GM23338 (cell line): ENCODE data around the gene KRT83. TPM values are rescaled to one million over a fixed set of nuclear protein-coding genes. Genes with fewer than 3 reads are reported as not detected.

Source experiments
- ATAC-seq: fragments of 200-7000 bp; cut with Tn5 transposase; 3 replicates; pipeline ENCODE4 v1.9.1; 2020
- DNase-seq: peaks from one replicate; pipeline ENCODE4 v3.0.0-alpha.2; 2015; ENCODE audit warnings: low spot score
- H2AFZ ChIP-seq: fragments of 200-600 bp; sonication (generic); 2 replicates; pipeline ENCODE4 v1.8.0; 2016; ENCODE audit warnings: antibody characterized with exemption, mild to moderate bottlenecking, moderate library complexity
- H3F3A ChIP-seq: fragments of 200-600 bp; sonication (generic); replicated peaks from 2 replicates; pipeline ENCODE4 v1.8.0; 2017; ENCODE audit warnings: antibody characterized with exemption, mixed run types, low read depth
- H3K27ac ChIP-seq: fragments of 200-600 bp; sonication (generic); 2 replicates; pipeline ENCODE4 v1.6.1; 2016; ENCODE audit warnings: low read depth
- H3K27me3 ChIP-seq: fragments of 200-600 bp; sonication (generic); 2 replicates; pipeline ENCODE4 v1.8.0; 2016; ENCODE audit warnings: mild to moderate bottlenecking, mixed run types, moderate library complexity; ENCODE audit not compliant: insufficient read depth
- H3K36me3 ChIP-seq: fragments of 200-600 bp; sonication (generic); 2 replicates; pipeline ENCODE4 v1.8.0; 2016; ENCODE audit warnings: mild to moderate bottlenecking; ENCODE audit not compliant: insufficient read depth
- H3K4me1 ChIP-seq: fragments of 200-600 bp; sonication (generic); 2 replicates; pipeline ENCODE4 v1.8.0; 2016; ENCODE audit warnings: mild to moderate bottlenecking, moderate library complexity; ENCODE audit not compliant: insufficient read depth
- H3K4me2 ChIP-seq: fragments of 200-600 bp; sonication (generic); 2 replicates; pipeline ENCODE4 v1.7.1; 2017; ENCODE audit warnings: mixed run types
- H3K4me3 ChIP-seq: fragments of 200-600 bp; sonication (generic); 2 replicates; pipeline ENCODE4 v1.6.1; 2016; ENCODE audit warnings: mixed run types
- H3K79me2 ChIP-seq: fragments of 200-600 bp; sonication (generic); replicated peaks from 2 replicates; pipeline ENCODE4 v1.8.0; 2017; ENCODE audit warnings: mild to moderate bottlenecking; ENCODE audit not compliant: insufficient read depth
- H3K9me2 ChIP-seq: fragments of 200-600 bp; sonication (generic); 2 replicates; pipeline ENCODE4 v1.8.0; 2017; ENCODE audit not compliant: insufficient read depth
- H4K20me1 ChIP-seq: fragments of 200-600 bp; sonication (generic); replicated peaks from 2 replicates; pipeline ENCODE4 v1.8.0; 2017; ENCODE audit warnings: mild to moderate bottlenecking; ENCODE audit not compliant: insufficient read depth
- H3K27ac Mint-ChIP-seq: 2 replicates; pipeline ENCODE4 v1.8.0; 2020; ENCODE audit warnings: inconsistent platforms, mild to moderate bottlenecking, moderate library complexity, mixed read lengths
- H3K27me3 Mint-ChIP-seq: 3 replicates; pipeline ENCODE4 v1.8.0; 2022; ENCODE audit warnings: low read depth, mild to moderate bottlenecking, moderate library complexity, mixed read lengths, inconsistent platforms; ENCODE audit not compliant: insufficient read depth, poor library complexity
- H3K36me3 Mint-ChIP-seq: 3 replicates; pipeline ENCODE4 v1.8.0; 2021; ENCODE audit warnings: low read depth, mild to moderate bottlenecking, inconsistent platforms, moderate library complexity, mixed read lengths
- H3K4me1 Mint-ChIP-seq: 3 replicates; pipeline ENCODE4 v1.8.0; 2020; ENCODE audit warnings: mild to moderate bottlenecking, inconsistent platforms, mixed read lengths
- H3K4me3 Mint-ChIP-seq: 3 replicates; pipeline ENCODE4 v1.8.0; 2021; ENCODE audit warnings: moderate library complexity, mild to moderate bottlenecking, inconsistent platforms, mixed read lengths
- H3K9me3 Mint-ChIP-seq: 3 replicates; pipeline ENCODE4 v1.8.0; 2020; ENCODE audit warnings: moderate library complexity, mild to moderate bottlenecking, inconsistent platforms, mixed read lengths
- CREB1 ChIP-seq: fragments of 250-450 bp; sonication (Bioruptor Pico); IDR thresholded peaks from 2 replicates; pipeline ENCODE4 v1.5.0; 2020; ENCODE audit warnings: low read depth, mild to moderate bottlenecking, moderate library complexity
- EZH2 ChIP-seq: fragments of 200-600 bp; sonication (generic); IDR thresholded peaks from one replicate; pipeline ENCODE4 v1.8.0; 2017; ENCODE audit warnings: antibody characterized with exemption, mild to moderate bottlenecking, low read depth; ENCODE audit not compliant: unreplicated experiment
- NANOG ChIP-seq: IDR thresholded peaks from 2 replicates; pipeline ENCODE4 v1.6.1; 2016; ENCODE audit warnings: antibody characterized with exemption, borderline replicate concordance
- POLR2AphosphoS5 ChIP-seq: IDR thresholded peaks from 2 replicates; pipeline ENCODE4 v1.6.1; 2016; ENCODE audit warnings: antibody characterized with exemption, low read depth
- ZNF114 ChIP-seq: fragments of 250-450 bp; sonication (Bioruptor Pico); IDR thresholded peaks from 2 replicates; pipeline ENCODE4 v1.5.0; 2020; ENCODE audit warnings: mild to moderate bottlenecking, moderate library complexity
- ZNF331 ChIP-seq: fragments of 250-450 bp; sonication (Bioruptor Pico); IDR thresholded peaks from 2 replicates; pipeline ENCODE4 v1.5.0; 2020; ENCODE audit warnings: low read depth, mild to moderate bottlenecking, moderate library complexity
- polyA plus RNA-seq: library from polyadenylated mRNA; unstranded; fragments of >200 nt; fragmentation: Nextera tagmentation; extraction: Ambion mirVana; gene quantifications from 2 replicates; pipeline ENCODE4 v1.2.1, GENCODE V29; 2016
- total RNA-seq: library from RNA; depleted of rRNA; stranded (reverse); fragments of >200 nt; shearing (Covaris generic); gene quantifications from 2 replicates; pipeline ENCODE4 v1.2.3, GENCODE V29; 2014
- TF ChIP-seq, protein P1 (sequence below): IDR thresholded peaks from one replicate; pipeline ENCODE4 v1.6.1; 2018; ENCODE audit warnings: antibody characterized with exemption; ENCODE audit not compliant: unreplicated experiment
- TF ChIP-seq, protein P2 (sequence below): fragments of 250-450 bp; sonication (Bioruptor Pico); IDR thresholded peaks from 2 replicates; pipeline ENCODE4 v1.5.0; 2020; ENCODE audit warnings: mild to moderate bottlenecking, moderate library complexity
- TF ChIP-seq, protein P3 (sequence below): IDR thresholded peaks from 2 replicates; pipeline ENCODE4 v1.6.1; 2016; ENCODE audit warnings: antibody characterized with exemption

The KRT83 gene
- total and polyA plus RNA-seq, 2 experiments from 2014 or later: not detected

DNA sequence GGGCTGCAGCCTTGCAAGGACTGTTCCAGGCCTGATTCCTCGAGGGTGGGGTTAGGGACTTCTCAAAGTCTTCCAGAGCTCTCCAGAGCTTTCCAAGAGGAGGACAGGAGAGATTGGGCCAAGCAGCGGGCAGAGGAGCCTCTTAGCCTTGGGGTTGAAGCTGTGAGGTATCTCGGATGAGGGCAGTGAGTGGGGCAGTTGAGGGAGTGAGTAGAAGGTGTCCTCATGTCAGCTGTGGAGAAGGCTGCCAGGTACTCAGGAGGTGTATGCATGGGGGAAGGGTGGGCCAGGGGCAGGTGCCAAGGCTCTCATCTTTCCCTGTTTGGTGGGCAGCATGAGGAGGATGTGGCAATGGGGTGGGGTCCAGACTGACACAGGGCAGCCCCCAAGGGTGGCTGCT lies 7.7 kb downstream of the KRT83 start (continued):
- TF ChIP-seq, protein P1, sequence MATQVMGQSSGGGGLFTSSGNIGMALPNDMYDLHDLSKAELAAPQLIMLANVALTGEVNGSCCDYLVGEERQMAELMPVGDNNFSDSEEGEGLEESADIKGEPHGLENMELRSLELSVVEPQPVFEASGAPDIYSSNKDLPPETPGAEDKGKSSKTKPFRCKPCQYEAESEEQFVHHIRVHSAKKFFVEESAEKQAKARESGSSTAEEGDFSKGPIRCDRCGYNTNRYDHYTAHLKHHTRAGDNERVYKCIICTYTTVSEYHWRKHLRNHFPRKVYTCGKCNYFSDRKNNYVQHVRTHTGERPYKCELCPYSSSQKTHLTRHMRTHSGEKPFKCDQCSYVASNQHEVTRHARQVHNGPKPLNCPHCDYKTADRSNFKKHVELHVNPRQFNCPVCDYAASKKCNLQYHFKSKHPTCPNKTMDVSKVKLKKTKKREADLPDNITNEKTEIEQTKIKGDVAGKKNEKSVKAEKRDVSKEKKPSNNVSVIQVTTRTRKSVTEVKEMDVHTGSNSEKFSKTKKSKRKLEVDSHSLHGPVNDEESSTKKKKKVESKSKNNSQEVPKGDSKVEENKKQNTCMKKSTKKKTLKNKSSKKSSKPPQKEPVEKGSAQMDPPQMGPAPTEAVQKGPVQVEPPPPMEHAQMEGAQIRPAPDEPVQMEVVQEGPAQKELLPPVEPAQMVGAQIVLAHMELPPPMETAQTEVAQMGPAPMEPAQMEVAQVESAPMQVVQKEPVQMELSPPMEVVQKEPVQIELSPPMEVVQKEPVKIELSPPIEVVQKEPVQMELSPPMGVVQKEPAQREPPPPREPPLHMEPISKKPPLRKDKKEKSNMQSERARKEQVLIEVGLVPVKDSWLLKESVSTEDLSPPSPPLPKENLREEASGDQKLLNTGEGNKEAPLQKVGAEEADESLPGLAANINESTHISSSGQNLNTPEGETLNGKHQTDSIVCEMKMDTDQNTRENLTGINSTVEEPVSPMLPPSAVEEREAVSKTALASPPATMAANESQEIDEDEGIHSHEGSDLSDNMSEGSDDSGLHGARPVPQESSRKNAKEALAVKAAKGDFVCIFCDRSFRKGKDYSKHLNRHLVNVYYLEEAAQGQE: no peak
- TF ChIP-seq ZNF331 (CRISPR knock-in tag) (no peak), ZNF114 (no peak)
- TF ChIP-seq, protein P2, sequence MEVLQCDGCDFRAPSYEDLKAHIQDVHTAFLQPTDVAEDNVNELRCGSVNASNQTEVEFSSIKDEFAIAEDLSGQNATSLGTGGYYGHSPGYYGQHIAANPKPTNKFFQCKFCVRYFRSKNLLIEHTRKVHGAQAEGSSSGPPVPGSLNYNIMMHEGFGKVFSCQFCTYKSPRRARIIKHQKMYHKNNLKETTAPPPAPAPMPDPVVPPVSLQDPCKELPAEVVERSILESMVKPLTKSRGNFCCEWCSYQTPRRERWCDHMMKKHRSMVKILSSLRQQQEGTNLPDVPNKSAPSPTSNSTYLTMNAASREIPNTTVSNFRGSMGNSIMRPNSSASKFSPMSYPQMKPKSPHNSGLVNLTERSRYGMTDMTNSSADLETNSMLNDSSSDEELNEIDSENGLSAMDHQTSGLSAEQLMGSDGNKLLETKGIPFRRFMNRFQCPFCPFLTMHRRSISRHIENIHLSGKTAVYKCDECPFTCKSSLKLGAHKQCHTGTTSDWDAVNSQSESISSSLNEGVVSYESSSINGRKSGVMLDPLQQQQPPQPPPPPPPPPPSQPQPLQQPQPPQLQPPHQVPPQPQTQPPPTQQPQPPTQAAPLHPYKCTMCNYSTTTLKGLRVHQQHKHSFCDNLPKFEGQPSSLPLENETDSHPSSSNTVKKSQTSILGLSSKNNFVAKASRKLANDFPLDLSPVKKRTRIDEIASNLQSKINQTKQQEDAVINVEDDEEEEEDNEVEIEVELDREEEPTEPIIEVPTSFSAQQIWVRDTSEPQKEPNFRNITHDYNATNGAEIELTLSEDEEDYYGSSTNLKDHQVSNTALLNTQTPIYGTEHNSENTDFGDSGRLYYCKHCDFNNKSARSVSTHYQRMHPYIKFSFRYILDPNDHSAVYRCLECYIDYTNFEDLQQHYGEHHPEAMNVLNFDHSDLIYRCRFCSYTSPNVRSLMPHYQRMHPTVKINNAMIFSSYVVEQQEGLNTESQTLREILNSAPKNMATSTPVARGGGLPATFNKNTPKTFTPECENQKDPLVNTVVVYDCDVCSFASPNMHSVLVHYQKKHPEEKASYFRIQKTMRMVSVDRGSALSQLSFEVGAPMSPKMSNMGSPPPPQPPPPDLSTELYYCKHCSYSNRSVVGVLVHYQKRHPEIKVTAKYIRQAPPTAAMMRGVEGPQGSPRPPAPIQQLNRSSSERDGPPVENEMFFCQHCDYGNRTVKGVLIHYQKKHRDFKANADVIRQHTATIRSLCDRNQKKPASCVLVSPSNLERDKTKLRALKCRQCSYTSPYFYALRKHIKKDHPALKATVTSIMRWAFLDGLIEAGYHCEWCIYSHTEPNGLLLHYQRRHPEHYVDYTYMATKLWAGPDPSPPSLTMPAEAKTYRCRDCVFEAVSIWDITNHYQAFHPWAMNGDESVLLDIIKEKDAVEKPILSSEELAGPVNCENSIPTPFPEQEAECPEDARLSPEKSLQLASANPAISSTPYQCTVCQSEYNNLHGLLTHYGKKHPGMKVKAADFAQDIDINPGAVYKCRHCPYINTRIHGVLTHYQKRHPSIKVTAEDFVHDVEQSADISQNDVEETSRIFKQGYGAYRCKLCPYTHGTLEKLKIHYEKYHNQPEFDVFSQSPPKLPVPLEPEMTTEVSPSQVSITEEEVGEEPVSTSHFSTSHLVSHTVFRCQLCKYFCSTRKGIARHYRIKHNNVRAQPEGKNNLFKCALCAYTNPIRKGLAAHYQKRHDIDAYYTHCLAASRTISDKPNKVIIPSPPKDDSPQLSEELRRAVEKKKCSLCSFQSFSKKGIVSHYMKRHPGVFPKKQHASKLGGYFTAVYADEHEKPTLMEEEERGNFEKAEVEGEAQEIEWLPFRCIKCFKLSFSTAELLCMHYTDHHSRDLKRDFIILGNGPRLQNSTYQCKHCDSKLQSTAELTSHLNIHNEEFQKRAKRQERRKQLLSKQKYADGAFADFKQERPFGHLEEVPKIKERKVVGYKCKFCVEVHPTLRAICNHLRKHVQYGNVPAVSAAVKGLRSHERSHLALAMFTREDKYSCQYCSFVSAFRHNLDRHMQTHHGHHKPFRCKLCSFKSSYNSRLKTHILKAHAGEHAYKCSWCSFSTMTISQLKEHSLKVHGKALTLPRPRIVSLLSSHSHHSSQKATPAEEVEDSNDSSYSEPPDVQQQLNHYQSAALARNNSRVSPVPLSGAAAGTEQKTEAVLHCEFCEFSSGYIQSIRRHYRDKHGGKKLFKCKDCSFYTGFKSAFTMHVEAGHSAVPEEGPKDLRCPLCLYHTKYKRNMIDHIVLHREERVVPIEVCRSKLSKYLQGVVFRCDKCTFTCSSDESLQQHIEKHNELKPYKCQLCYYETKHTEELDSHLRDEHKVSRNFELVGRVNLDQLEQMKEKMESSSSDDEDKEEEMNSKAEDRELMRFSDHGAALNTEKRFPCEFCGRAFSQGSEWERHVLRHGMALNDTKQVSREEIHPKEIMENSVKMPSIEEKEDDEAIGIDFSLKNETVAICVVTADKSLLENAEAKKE (CRISPR knock-in tag): no peak

- H3F3A ChIP-seq: no peaks in the 10 kb centered on the region
- H3K27ac Mint-ChIP-seq: no peak overlapping the region
- H3K4me3 ChIP-seq: no peak overlapping the region
- ATAC-seq: no peak
- no peaks in the 10 kb centered on the region for H3K36me3 ChIP-seq
- H3K27me3 ChIP-seq: peaks cover 36% of the 10 kb centered on the region
- H3K36me3 Mint-ChIP-seq: no peaks in the 10 kb centered on the region; the same call in 2 of the 3 replicates
- H3K79me2 ChIP-seq: no peaks in the 10 kb centered on the region
- no peak overlapping the region for H3K4me2 ChIP-seq
- H3K27ac ChIP-seq: no peak overlapping the region
- H4K20me1 ChIP-seq: no peaks in the 10 kb centered on the region
- DNase-seq: no peak
- no peak overlapping the region for H3K4me3 Mint-ChIP-seq
- H2AFZ ChIP-seq: no peak overlapping the region
- no peaks in the 10 kb centered on the region; the same call in 2 of the 3 replicates for H3K9me3 Mint-ChIP-seq
- H3K9me2 ChIP-seq: no peaks in the 10 kb centered on the region
- H3K27me3 Mint-ChIP-seq: peaks cover 36% of the 10 kb centered on the region
- peaks cover 8% of the 10 kb centered on the region; the same call in 2 of the 3 replicates for H3K4me1 Mint-ChIP-seq
- peaks cover 7% of the 10 kb centered on the region for H3K4me1 ChIP-seq
- TF ChIP-seq CREB1 (CRISPR knock-in tag): no peak
- TF ChIP-seq, protein P1: no peak
- TF ChIP-seq, protein P3, sequence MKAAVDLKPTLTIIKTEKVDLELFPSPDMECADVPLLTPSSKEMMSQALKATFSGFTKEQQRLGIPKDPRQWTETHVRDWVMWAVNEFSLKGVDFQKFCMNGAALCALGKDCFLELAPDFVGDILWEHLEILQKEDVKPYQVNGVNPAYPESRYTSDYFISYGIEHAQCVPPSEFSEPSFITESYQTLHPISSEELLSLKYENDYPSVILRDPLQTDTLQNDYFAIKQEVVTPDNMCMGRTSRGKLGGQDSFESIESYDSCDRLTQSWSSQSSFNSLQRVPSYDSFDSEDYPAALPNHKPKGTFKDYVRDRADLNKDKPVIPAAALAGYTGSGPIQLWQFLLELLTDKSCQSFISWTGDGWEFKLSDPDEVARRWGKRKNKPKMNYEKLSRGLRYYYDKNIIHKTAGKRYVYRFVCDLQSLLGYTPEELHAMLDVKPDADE: no peak
- TF ChIP-seq POLR2AphosphoS5: no peak
- no peak for TF ChIP-seq NANOG
- TF ChIP-seq EZH2: no peak
These were observed 9.1 kb downstream of the KRT83 start for GRCh38 chr12:52312086-52312485.
